ENCODE data around the gene UBE2G1.
"Not testable (repeated sequence)": the region's sequence is repeated elsewhere in the genome, so short reads cannot be mapped to it uniquely, and the experiment has no call there.

The UBE2G1 gene

GRCh38 chr17:4366327-4367063 lies at the start of gene UBE2G1:
TSS of gene UBE2G1 (minus strand) at chr17:4366675. CDS start at chr17:4366316, 359 bp downstream.
- DNase-seq = peak; percentile 88

GRCh38 chr17:4412933-4413831 lies 46.7 kb upstream of the UBE2G1 start:
- DNase-seq = peak; percentile 45

DNA sequence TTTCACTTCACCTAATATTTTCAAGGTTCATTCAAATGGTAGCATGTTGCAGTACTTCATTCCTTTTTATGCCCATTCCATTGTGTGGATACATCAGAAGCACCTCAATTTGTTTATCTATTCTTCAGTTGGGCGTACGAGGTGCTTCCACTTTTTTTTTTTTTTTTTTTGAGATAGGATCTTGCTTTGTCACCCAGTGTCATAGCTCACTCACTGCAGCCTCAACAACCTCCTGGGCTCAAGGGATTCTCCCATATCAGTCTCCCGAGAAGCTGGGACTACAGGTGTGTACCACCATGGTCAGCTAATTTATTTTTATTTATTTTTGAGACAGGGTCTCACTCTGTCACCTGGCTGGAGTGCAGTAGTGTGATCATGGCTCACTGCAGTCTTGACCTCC lies 44.7 kb upstream of the UBE2G1 start:
- no peak for DNase-seq

DNA sequence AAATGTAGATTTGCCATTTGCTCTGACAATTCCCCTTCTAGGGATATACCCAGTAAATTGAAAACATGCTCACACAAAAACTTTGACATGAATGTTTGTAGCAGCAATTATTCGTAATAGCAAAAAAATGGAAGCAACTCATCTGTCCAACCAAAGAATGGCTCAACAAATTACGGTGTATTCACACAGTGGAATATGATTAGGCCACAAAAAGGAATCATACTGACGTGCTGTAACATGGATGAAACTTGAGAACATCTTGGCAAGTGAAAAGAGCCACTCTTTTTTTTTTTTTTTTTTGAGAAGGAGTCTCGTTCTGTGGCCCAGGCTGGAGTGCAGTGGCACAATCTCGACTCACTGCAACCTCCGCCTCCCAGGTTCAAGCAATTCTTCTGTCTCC lies 43.2 kb upstream of the UBE2G1 start:
- no peak for DNase-seq

GRCh38 chr17:4407851-4408250 lies 41.4 kb upstream of the UBE2G1 start:
- DNase-seq = no peak

DNA sequence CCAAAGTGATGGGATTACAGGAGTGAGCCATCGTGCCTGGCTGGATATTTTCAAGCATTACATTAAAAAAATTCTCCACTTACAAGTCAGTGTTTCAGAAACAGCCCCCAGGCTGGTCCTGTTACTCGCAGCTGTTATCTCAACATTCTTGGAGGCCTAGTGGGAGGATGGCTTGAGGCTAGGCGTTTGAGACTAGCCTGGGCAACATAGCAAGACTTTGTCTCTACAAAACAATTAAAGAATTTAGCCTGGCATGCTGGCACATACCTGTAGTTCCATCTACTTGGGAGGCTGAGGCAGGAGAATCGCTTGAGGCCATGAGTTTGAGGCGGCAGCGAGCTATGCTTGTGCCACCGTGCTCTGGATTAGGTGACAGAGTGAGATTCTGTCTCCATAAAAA lies 40.7 kb upstream of the UBE2G1 start:
- DNase-seq = no peak

DNA sequence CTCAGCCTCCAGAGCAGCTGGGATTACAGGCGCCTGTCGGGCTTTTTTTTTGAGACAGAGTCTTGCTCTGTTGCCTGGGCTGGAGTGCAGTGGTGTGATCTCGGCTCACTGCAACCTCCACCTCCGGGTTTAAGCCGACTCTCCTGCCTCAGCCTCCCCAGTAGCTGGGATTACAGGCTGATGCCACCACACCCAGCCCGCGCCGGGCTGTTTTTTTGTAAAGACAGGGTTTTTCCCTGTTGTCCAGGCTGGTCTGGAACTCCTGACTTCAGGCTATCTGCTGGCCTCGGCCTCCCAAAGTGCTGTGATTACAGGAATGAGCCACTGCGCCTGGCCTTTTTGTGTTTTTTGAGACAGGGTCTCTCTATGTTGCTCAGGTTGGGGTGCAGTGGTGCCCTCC lies 39.9 kb upstream of the UBE2G1 start:
- DNase-seq = no peak

DNA sequence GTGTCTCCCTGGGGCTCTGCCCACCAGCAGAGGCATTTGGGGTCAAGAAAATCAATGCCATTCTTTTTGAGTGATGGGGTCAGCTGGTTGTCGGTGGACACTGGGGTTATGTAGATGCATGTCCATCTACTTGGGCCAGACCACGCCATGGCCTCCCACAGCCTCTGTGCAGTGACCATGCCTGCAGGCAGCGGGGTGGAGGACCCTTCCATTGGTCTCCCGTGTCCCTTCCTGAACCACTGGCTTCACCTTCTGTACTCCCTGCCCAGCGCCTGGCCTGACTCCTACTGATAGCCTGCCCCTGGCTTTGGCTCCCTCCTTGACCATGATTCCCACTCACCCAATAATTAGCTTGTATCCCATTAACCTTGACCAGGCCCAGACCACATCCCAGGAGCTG lies 39.2 kb upstream of the UBE2G1 start:
- no peak for DNase-seq

GRCh38 chr17:4405038-4405669 lies 38.7 kb upstream of the UBE2G1 start:
- no peak for DNase-seq

GRCh38 chr17:4397840-4398239 lies 31.4 kb upstream of the UBE2G1 start:
- no peak for DNase-seq

- DNase-seq = no peak
These were observed 28.6 kb upstream of the UBE2G1 start for GRCh38 chr17:4395111-4395478.

GRCh38 chr17:4394208-4395110 lies 28.0 kb upstream of the UBE2G1 start:
- DNase-seq = no peak

DNA sequence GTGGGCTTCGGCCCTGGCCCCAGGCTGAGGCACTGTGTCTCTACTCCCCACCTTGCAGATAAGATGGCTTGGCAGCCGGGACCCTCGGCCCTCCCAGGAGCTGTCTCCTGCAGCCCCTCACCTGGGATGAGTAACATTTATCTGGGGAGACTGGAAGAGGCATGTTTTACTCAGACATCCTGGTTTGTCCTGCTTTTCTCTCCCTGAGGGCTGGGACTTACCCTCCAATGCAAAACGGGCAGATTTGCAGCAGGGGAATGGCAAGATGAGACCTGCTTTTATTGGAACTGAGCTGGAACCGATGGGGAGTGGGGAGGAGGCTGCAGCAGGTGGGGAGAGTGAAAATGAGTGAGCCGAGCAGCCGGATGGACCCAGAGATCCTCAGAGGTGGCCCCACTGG lies 27.3 kb upstream of the UBE2G1 start:
- no peak for DNase-seq

DNA sequence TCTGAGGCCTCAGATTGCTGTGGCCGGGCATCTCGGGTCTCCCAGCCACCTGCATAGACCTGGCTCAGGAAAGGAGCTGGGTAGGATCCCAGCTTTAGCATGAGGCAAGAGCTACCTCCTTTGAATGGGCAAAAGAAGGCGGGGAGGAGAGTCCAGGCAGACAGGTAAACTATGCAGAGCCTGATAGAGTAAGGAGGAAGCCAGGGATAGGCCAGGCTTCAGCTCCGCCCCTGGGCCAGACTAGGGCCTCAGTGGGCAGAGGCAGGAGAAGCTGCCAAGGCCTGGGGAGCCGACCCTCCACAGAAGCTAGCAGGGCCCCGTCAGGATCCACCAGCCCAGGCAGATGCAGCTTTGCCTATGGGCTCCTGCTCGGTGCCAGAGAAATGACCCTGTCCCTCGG lies 22.6 kb upstream of the UBE2G1 start:
- DNase-seq = no peak

DNA sequence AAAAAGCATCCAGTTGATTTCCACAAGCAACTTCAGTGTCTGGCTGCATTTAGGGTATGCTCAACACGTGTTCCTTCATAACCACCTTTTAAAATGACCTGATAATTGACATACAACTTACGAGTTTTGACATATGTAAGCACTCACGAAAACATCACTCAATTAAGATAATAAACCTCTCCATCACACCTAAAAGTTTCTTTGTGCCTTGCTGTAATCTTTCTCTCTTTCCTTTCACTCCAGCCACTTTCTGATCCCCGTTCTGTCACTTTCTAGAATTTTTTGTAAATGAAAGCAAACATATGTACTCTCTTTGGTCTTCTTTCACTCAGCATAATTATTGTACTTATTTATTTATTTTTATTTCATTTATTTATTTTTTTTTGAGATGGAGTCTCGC lies 20.7 kb upstream of the UBE2G1 start:
- DNase-seq = no peak

DNA sequence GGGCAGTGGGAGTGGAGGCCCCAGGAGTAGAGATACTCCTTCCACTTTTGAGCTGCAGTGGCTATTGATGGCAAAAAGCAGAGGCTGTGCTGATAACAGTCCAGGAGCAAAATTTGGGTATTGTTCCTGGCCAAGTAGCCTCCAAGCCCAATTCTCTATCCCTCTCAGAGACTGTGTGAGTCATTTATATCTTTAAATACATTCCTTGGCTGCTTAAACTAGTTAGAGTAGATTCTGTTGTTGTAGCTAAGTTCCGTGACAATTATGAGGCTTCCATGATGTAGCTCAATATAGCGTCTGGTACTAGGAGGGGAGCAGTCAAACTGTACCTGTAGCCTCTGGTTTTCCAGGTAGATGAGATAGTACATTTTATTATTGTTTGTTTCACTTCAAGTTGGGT lies 19.9 kb upstream of the UBE2G1 start:
- DNase-seq = no peak

DNA sequence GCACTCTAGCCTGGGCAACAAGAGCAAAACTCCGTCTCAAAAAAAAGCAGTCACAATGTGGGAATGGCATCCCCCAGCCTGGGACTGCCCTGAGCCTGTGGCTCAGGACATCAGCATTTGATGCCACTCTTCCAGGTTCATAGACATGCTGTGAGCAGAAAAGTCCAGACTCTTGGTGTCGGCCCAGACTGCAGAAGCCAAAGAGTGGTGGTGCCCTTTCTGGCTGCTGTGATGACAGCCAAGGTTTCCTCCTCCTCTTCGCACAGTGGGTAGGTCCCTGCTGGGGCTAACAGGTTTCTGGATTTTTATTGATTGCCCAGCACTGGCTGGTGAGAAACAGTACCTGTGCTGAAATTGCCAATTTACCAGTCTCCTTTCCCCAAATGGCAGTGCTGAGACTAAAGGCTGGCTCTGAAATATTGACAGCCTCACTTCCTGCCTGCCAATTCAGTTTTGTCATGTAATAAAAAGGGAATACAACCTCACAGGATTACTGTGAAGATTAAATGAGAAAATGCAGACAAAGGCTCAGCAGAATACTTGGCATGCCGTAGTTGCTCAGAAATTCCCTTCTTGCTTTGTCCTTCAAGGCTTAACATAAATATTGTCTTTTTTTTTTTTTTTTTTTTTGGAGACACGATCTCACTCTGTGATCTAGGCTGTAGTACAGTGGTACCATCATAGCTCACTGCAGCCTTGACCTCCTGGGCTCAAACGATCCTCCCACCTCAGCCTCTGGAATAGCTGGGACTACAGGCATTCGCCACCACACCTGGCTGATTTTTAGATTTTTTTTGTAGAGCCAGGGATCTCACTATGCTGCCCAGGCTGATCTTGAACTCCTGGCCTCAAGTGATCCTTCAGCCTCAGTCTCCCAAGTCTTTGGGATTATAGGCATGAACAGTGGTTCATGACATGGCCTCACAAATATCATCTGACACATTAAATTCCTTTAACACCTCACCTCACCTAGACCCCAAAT lies 15.5 kb upstream of the UBE2G1 start:
- DNase-seq = no peak

DNA sequence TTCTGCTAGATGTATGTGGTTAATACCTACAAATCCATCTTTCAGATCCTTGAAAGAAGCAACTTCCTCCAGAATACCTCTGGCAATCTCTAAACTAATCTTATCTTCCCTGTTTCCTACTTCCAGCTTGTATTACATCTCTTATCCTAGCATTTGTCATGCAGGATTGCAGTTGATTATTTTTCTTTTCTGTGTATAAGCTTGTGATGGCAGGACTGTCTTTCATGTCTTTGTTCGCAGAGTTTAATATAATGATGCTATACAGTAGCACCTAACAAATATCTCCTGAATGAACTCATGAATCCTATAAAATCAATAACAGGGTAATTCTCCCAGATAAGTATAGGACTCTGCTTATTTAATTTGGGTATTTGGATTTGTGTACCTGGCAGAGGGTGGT lies 12.2 kb upstream of the UBE2G1 start:
- no peak for DNase-seq

DNA sequence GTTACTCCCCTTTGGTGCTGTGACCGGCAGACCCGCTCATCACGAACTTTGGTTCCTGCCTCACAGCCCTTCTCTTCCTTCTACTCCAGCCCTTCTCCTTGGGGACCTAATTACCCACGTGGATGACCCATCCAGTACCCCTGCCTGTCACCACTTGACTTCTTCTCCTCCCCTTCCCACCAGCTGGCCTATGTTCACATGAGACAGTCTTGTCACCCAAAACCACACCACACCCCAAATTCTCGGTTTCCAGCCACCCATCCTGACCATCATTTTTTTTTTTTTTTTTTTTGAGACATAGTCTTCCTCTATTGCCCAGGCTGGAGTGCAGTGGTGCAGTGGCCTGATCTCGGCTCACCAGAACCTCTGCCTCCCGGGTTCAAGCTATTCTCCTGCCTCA lies 10.8 kb upstream of the UBE2G1 start:
- not testable (repeated sequence) for DNase-seq

DNA sequence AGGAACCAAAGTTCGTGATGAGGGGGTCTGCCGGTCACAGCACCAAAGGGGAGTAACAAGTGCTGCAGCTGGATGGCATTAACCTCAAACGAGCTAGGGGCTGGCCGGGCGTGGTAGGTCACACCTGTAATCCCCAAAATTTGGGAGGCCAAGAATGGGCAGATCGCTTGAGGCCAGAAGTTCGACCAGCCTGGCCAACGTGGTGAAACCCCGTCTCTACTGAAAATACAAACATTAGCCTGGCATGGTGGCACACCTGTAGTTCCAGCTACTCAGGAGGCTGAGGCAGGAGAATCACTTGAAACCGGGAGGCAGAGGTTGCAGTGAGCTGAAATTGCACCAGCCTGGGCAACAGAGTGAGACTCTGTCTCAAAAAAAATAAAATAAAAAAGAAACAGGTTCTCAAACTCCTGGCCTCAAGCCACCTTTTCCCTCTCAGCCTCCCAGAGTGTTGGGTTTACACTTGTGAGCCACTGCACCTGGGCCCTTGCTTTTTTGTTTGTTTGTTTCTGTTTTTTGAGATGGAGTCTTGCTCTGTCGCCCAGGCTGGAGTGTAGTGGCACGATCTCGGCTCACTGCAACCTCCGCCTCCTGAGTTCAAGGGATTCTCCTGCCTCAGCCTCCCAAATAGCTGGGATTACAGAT lies 9.4 kb upstream of the UBE2G1 start:
- not testable (repeated sequence) for DNase-seq
